Mesenteric fat pad (tissue), 1 donor: ENCODE measurements around the gene RGS10. TPM values are rescaled to one million over a fixed set of nuclear protein-coding genes. Genes with fewer than 3 reads are reported as not detected.
"Not testable (repeated sequence)": the region's sequence is repeated elsewhere in the genome, so short reads cannot be mapped to it uniquely, and the experiment has no call there.

Experiments used
- DNase-seq: peaks from one replicate; pipeline ENCODE4 v3.0.0-alpha.2; 2020; ENCODE audit warnings: low spot score
- total RNA-seq: library from RNA; stranded (reverse); fragmentation: NEBNext Ultra II Directional; extraction: Animal tissue kit (Norgen Biotek cat#: 25700); gene quantifications from one replicate; pipeline ENCODE4 v1.2.1, GENCODE V29; 2021
- donor health status: DM: yes; HTN: yes; CAD: no.

The RGS10 gene
- total RNA-seq, 1 donor from 2014 or later, result 18.1 TPM

DNA sequence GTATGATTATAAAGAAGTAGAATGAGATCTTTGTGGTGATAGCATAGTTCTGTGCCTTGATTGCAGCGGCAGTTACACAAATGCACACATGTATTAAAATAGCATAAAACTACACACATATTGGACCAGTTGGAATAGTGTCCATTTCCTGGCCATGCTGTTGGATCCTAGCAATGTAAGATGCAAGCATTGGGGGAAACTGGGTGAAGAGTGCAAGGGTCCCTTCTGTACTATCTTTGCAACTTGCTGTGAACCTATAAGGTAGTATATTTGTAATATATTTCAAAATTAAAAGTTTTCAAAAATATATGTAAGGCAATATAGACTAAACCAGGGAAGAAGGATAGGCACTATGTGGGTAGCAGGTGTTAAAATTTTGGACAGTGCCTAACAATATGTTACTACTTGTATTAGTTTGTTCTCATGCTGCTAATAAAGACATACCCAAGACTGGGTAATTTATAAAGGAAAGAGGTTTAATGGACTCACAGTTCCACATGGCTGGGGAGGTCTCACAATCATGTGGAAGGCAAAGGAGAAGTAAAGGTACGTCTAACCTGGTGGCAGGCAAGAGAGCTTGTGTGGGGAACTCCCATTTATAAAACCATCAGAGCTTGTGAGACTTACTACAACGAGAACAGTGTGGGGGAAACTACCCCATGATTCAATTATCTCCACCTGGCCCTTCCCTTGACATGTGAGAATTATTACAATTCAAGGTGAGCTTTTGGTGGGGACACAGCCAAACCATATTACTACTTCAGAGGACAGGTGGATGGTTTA lies 71.4 kb downstream of the RGS10 start:
- DNase-seq, result no peak

DNA sequence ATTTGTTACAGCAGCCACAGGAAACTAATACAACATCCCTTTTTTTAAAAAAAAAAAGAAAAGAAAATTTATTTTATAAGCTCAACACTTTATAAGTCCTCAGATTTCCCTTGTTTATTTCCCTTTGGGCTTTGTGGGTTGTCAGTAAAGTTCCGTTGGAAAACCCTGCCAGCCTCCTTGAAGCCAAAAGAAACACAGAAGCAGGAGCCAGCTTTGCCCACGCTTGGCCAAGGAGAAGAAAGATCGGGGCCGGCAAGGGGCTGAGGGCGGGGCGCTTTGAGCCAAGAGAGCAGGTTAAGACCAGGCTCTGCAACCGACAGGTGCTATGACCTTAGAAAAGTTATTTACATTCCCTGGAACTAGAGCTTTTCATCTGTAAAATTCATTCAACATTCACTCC lies 72.7 kb downstream of the RGS10 start:
- DNase-seq, result no peak

DNA sequence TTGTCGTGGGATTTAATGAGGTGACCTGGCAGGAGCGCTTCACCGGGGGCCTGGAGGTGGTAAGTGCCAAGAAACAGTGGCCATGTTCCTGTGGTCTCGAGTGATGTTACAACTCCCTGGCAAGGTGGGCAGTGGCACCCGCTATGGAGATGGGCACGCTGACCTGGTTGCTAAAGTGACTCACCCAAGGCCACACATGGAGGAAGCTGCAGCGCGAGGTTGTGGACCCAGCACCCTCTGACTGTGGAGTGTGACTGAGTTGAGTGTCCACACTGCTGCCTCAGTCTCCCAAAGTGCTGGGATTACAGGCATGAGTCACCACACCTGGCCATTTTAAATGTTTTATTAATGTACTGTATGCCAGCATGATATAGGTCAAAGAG lies 73.2 kb downstream of the RGS10 start:
- DNase-seq, result no peak

DNA sequence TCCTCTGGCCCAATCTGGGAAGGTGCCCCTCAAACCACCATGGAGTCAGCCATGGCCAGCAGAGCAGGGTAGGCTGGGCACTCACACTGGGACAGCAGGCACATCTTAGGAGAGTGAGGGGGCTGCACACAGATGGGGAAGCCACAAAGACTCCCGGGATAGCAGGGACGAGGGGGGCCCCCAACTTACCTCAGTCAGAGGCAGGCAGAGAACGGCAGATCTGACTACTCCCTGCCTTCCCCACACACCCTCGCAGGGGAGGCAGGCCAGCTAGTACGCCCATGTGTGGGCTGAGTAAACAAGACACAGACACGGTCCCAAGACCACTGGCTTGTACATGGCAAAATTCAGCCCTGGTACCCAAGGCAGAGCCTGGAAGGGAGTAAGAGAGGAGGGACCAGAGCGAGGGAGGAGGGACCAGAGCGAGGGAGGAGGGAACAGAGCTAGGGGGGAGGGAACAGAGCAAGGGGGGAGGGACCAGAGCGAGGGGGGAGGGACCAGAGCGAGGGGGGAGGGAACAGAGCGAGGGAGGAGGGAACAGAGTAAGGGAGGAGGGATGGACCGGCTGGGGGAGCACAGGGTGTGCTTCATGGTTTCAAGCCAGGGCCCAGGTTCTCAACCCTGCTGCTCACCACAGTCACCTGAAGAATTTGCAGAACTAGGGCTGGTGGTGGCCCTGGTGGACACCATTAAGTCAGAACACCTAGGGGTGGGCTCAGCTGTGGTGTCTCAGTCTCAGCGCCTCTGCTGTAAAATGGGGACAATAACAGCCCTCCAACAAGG lies 73.8 kb downstream of the RGS10 start:
- DNase-seq, result no peak

DNA sequence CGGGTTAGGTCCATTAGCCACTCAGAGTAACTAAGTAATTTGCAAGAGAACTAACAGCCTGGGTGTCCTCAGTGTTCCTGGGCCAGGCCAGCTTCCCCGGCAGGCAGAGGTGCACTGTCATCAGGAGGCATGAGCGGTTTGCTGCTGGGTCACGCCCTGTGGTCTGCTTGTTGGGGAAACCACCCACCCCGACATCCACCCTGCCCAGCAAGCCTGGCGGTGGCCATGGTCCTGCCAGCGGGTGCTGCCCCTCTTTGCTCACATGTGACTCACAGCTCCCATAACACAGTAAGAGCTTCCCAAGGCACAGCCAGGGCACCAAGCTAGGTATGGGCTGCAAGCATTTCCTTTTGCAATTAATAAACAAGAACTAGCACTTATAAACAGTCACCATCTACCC lies 75.9 kb downstream of the RGS10 start:
- DNase-seq, result no peak

DNA sequence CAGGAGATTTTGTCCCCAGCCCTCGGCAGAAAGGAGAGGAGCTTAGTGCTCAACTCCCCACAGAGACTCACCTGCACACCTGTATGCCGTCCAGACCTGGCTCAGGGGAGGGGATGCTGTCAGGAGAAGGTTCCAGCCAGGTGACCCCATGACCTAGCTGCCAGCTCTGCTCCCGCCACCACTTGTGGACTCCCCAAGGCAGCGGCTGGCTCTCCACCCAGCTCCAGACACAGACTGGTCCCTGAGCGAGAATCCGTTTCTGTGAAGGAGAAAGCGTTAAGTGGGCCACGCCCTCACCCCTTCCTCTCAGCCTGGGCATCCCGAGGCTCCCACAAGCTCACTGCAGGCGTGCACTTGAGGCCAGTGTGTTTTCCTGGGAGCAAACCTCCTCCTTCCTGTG lies 76.4 kb downstream of the RGS10 start:
- no peak for DNase-seq

DNA sequence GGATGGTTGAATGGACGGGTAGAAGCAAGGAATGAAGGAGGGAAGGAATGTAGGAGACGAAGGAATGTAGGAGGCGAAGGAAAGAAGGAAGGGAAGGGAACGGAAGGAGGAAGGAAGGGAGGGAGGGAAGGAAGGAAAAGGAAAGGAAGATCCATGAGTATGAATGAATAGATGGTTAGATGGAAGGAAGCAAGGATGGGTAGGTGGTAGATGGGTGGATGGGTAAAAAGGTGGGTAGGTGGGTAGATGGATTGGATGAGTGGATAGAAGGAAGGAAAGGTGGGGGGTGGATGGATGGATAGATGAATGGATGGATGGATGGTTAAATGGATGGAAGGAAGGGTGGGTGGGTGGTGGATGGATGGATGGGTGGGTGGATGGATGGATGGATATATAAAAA lies 77.4 kb downstream of the RGS10 start:
- no peak for DNase-seq

DNA sequence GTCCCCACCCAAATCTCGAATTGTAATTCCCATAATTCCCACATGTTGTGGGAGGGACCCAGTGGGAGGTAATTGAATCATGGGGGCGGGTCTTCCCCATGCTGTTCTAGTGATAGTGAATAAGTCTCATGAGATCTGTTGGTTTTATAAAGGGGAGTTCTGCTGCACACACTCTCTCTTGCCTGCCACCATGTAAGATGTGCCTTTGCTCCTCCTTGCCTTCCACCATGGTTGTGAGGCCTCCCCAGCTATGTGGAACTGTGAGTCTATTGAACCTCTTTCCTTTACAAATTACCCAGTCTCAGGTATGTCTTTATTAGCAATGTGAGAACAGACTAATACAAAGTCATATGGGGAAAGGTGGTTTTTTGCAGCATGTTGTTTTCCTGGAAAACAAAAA lies 79.3 kb downstream of the RGS10 start:
- not testable (repeated sequence) for DNase-seq

DNA sequence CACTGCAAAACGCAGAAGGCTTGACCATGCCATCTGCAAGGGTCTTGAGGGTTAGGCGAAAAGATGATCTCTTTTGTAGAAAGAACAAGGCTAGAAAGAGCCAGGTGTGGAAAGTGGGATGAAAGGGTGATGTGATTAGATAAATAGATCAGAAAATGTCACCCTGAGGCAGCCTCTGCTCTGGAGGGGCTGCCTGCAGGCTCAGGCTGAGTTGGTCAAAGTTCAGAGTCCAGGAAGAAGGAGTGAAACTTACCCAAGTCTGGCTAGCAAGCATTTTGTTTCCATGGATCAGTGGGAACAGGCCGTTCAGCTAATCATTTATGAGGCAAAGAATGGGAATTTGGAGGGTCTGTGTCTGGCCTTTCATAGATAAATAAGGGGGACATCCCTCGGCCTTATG lies 79.7 kb downstream of the RGS10 start:
- no peak for DNase-seq

DNA sequence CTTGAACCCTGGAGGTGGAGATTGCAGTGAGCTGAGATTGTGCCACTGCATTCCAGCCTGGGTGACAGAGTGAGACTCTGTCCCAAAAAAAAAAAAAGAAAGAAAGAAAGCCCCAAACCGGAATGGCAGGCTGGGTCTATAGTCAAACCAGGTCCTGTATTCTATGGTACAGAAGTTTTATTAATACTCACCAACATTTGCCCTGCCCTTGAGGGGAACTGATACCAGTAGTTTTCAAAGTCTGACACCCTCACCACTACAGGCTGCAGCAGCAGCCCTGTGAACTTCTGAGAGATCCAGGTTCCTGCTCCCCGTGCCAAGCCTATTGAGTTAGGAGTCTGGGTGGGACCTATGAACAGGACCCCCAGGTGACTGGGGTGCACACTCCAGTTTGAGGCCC lies 80.6 kb downstream of the RGS10 start:
- no peak for DNase-seq

DNA sequence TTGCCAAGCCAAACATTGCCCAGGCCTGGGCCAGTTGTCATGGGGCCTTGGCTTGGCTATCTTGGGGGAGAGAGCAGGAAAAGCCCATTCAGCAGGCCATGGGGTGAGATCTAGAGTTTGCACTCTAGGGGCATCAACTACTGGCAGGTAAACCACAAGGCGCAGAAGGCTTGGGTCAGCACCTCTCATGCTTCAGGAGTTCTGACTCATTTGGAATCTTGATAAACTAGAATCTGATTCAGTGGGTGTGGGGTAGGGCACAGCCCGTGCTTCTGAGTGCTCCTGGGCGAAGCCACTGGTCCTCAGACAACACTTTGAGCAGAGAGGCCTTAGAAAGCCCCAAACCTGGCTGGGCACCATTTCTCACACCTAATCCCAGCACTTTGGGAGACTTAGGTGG lies 81.1 kb downstream of the RGS10 start:
- DNase-seq, result no peak

DNA sequence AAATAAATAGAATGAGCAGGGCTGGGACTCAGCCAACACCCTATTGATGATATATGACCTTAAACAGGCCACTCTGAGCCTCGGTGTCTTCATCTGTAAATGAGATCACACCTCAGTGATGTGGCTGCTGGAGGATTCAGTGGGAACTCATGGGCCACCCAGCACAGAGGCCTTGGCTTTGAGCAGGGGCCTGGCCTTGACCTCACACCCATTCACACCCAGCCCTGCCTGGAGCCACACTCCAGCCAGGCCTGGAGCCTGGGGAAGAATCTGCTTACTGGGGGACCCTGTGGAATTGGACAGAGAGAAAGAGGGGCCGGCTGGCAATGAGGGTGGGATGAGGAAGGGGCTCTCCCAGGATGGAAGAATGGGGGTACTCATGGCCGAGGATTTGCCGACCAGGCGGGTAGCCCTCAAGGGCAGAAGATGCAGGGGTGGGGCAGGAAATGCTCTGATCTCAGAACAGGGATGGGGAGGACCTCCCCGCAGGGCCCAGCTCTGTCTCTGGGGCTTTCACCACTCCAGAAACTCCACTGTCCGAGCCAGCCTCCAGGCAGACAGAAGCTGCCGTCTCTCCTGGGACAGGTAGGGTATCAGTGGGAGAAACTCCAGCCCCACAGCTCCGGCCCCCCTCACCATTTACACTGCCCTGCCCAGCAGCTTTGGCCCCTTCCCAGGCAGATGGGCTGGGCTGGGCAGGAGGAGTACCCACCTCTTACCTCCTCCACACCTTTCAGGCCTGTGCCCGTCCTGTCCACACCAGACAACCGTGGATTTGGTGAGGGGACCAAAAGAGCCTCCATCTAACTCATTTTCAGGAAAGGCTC lies 81.9 kb downstream of the RGS10 start:
- no peak for DNase-seq

DNA sequence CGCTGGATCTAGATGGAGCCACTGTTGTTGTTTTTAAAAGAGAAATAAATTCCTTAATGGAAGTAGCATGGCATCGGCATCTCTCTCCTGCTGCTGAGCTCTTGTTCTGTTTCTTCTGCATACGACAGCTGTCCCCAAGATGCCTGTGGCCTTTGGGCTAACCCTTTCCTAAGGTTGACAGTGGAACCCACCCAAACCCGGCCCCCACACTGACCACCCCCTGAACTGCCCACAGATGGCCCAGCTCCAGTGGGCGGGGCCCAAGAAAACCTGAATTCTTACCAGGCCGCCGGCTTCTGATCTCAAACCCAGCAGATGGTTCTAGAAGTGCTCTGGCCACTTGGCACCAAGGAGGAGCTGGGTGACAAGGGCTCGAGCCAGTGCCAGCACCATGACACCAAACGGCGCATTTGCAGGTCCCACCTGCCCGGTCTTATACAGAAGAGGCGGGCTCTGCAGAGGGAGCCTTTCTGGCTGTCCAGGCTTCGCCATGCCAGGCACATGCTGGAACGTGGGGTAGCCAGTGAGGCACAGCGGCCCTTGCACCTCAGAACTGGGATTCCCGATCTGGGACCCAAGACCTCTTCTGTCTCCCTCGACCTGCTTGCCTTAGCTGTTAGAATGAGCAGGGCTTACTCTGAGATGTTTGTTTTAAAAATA lies 82.7 kb downstream of the RGS10 start:
- DNase-seq, result no peak

DNA sequence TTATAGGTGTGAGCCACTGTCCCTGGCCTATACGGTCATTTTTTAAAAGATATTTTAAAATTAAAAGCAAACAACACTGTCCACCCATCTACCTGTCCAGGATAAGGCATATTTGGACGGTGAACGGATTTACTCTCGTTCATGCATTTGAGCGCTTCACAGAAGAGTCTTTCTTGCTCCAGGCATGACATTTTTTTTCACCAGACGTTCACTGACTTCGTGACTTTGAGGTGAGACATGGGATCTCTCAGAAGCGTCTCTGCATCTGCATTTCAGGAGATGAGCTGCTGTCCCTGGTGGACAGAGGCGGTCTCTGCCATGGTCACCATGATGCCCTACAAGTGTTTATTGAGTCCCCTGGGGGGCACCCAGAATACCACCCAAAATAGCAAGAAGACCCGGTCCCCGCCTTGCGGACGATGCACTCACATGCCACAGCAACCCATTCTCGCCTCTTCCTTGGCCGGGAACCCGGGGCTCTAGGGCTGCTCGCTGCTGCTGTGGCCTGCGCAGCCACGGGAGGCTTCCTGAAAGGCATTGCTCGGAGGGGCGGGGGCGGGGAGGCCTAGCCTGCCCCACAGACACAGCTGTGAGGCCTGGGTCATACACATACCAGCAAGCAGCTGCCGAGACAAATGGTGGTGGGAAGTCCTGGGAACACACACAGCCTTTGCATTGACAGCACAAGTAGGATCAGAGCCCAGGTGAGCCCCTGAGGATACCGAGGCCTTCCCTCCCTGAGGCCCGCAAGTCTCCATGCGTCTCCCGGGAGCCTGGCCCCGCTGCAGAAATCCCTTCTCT lies 84.4 kb downstream of the RGS10 start:
- DNase-seq, result no peak

DNA sequence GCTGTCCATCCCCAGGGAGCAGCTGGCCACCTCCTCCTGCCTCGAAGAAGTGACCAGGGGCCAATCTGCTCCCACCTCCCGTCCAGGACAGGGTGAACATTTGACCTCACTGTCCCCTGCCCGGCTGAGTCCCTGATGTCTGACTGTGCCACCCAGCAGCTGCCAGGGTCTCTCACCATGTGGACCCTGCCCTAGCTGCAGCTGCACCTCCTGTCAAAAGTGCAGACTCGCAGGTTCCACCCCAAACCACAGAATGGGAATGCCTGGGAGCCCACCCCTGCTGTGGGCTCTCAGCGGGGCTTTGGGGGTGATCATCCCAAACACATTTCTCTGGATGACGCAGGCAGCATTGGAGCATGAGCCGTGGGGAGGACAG lies 86.1 kb downstream of the RGS10 start:
- DNase-seq, result no peak

DNA sequence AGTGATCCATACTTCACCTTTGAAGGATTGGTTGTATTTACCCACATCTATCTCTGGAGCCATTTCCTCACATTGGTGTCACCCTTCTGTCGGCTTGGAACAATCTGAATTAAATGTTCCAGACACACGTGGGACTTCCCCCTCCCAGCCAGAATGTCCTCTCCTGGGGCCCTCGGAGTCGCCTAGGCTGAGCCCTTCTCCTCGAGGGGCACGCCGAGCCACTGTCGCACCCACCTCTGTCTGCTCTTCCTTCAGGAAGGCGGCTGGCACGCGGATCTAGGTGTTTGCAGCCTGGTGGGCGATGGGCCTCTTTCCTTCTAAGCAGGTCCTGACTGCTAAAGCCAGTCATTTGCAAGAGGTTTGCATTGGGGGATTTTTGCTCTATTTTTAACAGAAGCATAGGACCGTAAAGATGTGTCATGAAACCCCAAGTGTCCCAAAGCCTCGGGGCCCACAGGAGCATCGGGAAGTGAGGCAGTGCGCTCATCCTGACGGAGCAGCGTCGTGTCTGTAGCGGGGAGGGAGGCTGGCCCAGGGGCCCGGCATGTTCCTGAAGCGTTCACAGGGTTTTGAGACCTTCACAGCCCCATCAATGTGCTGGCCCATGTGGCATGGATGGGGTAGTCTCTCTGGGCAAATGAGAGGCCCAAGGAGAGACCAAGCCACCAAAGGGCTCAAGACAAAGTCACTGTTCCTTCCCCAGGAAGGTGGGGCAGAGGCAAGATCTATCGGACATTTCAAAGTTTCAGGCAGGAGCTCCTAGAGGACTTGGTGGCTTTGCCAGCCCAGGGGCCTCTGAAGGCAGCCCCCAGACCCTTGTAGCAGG lies 86.7 kb downstream of the RGS10 start:
- no peak for DNase-seq

DNA sequence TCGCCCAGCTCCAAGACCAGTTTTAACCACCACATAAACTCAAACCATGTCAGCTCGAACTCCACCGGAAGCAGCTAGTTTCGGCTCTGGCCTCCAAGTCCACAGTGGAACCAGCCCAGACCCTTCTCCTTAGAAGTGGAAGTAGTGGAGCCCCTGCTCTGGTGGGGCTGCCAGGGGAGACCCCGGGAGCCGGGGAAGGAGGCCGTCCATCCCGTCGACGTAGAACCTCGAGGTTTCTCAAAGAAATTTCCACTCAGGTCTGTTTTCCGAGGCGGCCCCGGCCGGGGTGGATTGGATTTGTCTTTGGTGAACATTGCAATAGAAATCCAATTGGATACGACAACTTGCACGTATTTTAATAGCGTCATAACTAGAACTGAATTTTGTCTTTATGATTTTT lies 87.5 kb downstream of the RGS10 start:
- no peak for DNase-seq

DNA sequence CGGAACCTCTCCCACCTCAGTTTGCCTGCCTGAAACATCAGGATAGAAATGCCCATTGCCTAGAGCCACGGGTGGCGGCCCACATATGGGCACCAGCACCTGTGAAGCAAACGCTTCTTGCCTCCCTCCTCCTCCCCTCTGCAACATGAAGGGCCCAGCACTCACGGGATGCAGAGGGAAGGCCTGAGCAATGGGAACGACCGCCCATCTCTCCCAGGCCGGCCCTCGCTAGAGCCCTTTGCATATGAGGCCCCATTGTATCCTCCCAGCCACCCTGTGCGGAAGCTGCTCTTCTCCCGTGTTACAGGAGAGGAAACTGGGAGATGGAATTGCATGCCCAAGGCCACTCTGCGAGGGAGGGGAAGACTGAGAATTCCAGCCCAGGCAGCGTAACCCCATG lies 88.2 kb downstream of the RGS10 start:
- DNase-seq, result no peak

DNA sequence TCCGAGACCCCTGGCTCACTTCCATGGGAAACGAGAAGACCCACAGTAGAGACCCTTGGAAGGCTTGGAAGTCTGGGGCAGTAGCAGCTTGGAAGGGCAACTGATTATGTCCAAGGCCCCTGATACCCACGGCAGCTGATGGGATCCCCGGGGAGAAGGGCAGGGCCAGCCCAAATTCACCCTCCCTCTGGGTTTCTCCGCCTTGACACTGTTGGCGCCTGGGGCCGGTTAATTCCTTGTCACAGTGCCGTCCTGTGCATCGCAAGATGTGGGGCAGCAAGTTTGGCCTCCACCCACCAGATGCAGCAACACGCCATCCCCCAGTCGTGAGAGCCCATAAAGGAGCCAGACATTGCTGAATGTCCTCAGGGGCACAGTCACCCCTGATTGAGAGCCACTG lies 89.2 kb downstream of the RGS10 start:
- DNase-seq, result no peak

DNA sequence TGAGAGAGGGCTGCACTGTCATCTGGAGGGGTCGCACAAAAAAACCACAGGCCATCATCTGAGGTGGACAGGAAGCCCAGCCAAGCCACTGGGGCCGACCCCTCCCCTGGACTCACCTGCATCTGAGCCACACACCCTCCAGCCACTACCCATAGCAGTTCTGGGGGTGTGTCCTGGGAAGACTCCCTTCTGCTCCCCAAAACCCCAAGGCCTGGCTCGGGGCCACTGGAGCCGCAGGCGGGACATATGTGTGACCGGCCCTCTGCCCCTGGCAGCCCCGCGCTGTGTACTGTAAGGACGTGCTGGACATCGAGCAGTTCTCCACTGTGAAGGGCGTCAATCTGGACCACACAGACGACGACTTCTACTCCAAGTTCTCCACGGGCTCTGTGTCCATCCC lies 90.1 kb downstream of the RGS10 start:
- DNase-seq, result no peak
